ENCODE measurements around the gene DTX2.
"Not testable (repeated sequence)": the region's sequence is repeated elsewhere in the genome, so short reads cannot be mapped to it uniquely, and the experiment has no call there.

GRCh38 chr7:76484456-76484855, 22.9 kb downstream of the DTX2 start:
- TF ChIP-seq, protein P1, sequence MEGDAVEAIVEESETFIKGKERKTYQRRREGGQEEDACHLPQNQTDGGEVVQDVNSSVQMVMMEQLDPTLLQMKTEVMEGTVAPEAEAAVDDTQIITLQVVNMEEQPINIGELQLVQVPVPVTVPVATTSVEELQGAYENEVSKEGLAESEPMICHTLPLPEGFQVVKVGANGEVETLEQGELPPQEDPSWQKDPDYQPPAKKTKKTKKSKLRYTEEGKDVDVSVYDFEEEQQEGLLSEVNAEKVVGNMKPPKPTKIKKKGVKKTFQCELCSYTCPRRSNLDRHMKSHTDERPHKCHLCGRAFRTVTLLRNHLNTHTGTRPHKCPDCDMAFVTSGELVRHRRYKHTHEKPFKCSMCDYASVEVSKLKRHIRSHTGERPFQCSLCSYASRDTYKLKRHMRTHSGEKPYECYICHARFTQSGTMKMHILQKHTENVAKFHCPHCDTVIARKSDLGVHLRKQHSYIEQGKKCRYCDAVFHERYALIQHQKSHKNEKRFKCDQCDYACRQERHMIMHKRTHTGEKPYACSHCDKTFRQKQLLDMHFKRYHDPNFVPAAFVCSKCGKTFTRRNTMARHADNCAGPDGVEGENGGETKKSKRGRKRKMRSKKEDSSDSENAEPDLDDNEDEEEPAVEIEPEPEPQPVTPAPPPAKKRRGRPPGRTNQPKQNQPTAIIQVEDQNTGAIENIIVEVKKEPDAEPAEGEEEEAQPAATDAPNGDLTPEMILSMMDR (IDR thresholded peaks at IDR 0.05) = not testable (repeated sequence)
- TF ChIP-seq EZH2 (IDR thresholded peaks at IDR 0.05; ENCODE audit: borderline replicate concordance, insufficient read depth, low read depth, low read length, poor library complexity, severe bottlenecking) = not testable (repeated sequence)

Data from B cell (primary cell).